Colon (tissue), 2 donors: ENCODE results near the gene JUP.

Source experiments
- FAIRE-seq: peaks from 2 replicates; lab custom pipeline; 2012; peaks lifted over from hg19 to GRCh38; lab: Jason Lieb, UNC
- donor health status: control.
- donor health status: control.

The JUP gene

GRCh38 chr17:41810659-41811548, 24.4 kb upstream of the JUP start:
- FAIRE-seq = no peak

- FAIRE-seq = no peak
These were observed 20.4 kb upstream of the JUP start for GRCh38 chr17:41806685-41807445.

- no peak for FAIRE-seq
These were observed 16.8 kb upstream of the JUP start for GRCh38 chr17:41803049-41804020.

- FAIRE-seq = no peak
These were observed 15.1 kb upstream of the JUP start for GRCh38 chr17:41801374-41802271.

GRCh38 chr17:41800601-41801373, 14.3 kb upstream of the JUP start:
- FAIRE-seq = no peak

- FAIRE-seq = no peak
These were observed 12.9 kb upstream of the JUP start for GRCh38 chr17:41799366-41799765.

- FAIRE-seq = no peak
These were observed 10.9 kb upstream of the JUP start for GRCh38 chr17:41797377-41797776.

GRCh38 chr17:41796121-41796895, 9.8 kb upstream of the JUP start:
- FAIRE-seq = no peak

- FAIRE-seq = no peak
These were observed 8.0 kb upstream of the JUP start for GRCh38 chr17:41794540-41794975.

GRCh38 chr17:41793784-41794539, 7.5 kb upstream of the JUP start:
- FAIRE-seq = no peak

- FAIRE-seq = no peak
These were observed 6.6 kb upstream of the JUP start for GRCh38 chr17:41792845-41793783.

GRCh38 chr17:41787021-41787418, 509 bp upstream of the JUP start:
- FAIRE-seq = no peak

GRCh38 chr17:41785859-41786226, 668 bp downstream of the JUP start:
- no peak for FAIRE-seq

- FAIRE-seq = no peak
These were observed 1.2 kb downstream of the JUP start for GRCh38 chr17:41785091-41785858.

GRCh38 chr17:41784207-41784744, 2.2 kb downstream of the JUP start:
- FAIRE-seq = no peak

GRCh38 chr17:41782142-41782541, 4.4 kb downstream of the JUP start:
- FAIRE-seq = no peak
